ENCODE data around the gene CDC20B. TPM values are rescaled to one million over a fixed set of nuclear protein-coding genes. Genes with fewer than 3 reads are reported as not detected.
A peak's percentile ranks its signal among the peaks of the same experiment; 100 is the strongest.

The CDC20B gene
- total RNA-seq: not detected

DNA sequence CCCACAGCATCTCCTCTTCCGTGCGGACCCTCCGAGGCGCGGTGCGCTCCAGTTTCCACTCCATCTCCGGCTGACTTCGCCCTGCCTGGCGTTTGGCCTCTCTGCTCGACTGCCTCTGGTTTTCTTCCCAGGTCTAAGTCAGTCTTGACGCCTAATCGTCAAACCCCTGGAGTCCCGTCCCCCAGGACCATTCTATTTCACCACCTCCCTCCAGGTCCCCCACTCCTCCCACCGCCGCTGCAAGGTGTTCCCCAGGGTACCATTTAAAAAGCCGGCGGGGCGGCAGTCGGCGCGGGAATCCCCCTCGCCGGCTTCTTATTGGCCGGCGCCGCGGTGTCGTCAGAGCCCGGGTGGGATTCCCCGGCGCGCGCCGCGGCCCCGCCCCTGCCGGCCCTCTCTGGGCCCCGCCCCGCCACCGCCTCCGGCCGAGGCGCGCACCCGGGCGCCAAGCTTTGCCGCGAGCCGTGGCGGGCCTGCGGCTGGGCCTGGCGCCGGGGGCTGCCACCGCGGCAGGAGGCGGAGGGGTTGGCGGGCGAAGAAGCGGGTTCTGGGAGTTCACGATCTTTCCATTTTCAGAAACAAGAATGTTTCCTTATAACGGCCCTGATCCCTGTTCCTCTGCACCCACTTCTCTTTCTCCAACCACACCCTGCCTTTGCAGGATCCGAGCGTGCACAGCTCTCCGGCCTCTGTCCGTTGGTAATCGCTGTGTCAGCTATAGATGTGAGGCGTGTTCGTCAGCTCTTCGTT, at the start of gene CDC20B:
TSS of gene CDC20B (minus strand) at position 241 of the 750 bp plus-strand sequence. CDS start at position 64, 177 bp downstream.
- ATAC-seq (peak; percentile 90), DNase-seq (ENCODE audit: low spot score) (peak; percentile 69)

DNA sequence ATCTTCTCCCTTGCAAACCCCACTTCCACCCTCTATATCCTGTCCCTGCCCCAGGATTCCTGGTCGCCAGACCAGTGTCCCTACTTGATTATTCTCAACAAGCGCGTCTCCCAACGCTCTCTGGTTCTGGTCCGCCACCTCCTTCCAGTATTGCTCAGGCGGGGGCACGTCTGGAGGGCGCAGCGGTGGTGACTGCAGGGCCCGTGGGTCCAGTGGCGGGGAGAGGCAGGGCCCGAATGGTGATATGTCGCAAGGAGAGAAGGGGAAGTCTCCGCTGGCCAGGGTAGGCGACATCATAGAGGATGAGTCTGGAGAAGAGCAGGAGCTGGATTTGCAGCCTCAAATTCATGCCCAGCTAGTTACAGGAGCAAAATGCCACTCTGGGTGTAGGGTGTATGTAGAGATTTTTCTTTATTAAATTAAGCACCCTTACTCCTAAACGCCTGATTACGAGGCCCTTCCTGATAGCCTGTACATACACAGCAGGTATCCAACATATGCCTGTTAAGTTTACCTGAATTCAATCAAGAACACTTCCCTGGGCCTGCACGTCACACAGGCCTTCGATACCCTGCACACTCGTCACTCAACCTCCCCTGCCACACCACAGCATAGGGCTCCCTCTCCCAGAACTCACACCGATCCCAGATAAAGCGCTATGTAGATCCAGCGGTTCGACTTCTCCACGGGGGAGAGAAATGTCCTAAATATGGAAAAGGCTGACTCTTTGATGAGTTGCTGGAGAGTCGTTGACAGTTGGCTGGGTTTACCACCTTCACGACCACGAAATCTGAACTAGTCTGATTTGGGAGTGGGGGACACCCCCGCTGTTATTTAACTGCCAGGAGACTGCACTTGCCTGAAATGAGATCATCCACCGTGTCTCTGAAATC, 49.4 kb upstream of the CDC20B start:
- DNase-seq (ENCODE audit: low spot score) (no peak), ATAC-seq (no peak)

DNA sequence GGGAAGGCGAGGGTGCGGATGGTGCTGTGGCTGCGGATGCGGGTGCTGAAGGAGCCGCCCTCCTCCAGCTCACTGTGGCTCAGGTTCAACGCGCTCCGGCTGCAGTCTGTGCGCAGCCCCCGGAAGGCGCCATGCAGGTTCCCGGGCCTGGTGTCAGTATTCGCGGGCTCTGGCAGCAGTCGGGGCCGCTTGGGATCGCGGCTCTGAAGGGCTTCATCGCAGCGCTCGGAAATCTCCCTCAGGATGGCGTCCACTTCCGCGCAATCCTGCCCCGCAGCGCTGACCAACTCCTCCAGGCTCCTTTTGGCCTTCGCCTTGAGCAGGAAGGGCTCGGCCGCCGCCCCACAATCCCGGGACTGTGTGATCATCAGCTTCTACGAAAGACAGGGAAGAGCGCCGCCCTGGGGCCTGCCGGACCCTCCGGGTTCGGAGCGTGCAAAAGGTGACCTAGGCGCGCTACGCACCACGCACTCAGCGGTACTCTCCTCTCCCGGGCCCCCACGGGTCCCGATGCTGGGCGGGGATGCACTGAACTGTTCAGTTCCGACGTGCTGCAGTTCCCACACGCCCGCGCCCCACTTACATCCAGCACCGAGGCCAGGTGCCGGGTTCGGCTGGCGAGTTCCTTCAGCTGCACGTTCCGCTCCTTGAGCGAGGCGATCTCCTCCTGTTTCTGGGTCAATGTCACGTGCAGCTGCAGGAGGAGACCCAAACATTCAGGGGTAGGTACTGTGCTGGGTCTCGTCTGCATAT, 47.6 kb upstream of the CDC20B start:
- no peak for DNase-seq (ENCODE audit: low spot score)
- ATAC-seq: no peak

DNA sequence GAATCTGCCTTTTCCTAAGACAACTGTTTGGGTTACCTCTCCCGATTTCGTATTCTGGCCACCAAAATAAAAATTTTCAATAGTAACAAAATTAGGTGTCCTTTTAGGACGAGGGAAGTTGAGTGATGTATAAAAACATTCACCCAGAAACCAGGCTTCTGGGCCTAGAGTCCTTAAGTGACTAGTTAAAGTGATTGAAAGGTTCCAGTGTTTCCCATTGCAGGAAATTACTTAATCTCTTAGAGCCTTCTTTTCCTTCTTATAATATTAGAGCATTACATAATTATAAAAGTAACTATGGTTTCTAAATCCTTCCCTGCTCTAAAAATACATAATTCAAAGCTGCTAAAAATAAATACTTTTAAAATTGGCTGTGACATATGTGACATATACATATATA, 46.8 kb upstream of the CDC20B start:
- no peak for ATAC-seq
- no peak for DNase-seq (ENCODE audit: low spot score)

DNA sequence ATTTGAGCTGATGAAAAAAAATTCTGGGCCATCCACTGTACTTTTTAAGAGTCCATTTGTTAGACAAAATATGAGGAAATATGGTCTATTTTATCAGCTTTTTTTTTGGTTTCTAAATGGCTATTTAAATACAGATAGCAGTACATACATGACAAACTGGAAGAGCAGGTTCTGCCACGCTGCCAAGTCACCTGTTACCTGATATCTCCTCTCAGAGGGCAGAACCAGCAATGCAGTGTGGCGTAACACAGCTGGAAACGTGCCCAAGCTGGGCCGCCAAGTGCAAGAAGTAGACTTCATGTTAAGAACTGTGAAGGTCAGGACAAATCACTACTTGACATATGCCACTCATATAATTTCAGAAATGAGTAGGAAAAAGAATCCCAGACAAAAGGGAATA, 46.0 kb upstream of the CDC20B start:
- DNase-seq (ENCODE audit: low spot score) (peak; percentile 74), ATAC-seq (peak; percentile 63)

DNA sequence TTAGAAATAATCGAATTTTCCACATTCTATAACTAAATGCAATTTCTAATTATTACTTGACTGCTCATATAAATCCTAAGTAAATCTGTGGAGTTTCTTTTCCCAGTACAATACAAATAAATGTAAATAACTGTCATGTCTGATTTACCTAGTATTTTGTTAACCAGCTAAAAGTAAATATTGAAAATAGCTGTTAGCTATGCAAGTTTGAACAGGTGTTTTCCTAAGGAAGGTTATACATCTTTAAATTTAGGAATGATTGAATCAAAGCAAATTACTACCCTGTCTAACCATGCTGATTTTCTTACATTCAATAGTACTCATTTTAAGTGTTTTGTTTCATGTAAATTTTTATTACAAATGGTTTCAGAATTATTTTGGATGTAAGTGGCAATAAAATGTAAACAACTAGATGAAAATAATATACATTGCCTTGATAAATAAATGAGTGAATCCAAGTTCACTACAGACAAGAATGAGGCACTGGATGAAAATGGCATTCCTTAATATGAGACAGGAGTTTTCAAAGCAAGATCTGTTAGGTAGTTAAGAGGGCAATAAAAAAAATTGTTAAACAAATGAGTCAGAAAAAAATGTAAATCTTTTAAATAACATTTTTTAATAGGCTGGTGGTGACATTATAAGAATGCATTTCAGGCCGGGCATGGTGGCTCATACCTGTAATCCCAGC, 38.4 kb upstream of the CDC20B start:
- ATAC-seq: no peak
- DNase-seq (ENCODE audit: low spot score): no peak

- DNase-seq (ENCODE audit: low spot score): no peak
- ATAC-seq: no peak
These were observed 32.0 kb upstream of the CDC20B start for GRCh38 chr5:55205001-55205400.

- no peak for ATAC-seq
- DNase-seq (ENCODE audit: low spot score): no peak
These were observed 18.2 kb upstream of the CDC20B start for GRCh38 chr5:55191165-55191564.

- DNase-seq (ENCODE audit: low spot score) (no peak), ATAC-seq (no peak)
These were observed 15.9 kb upstream of the CDC20B start for GRCh38 chr5:55188656-55189540.

DNA sequence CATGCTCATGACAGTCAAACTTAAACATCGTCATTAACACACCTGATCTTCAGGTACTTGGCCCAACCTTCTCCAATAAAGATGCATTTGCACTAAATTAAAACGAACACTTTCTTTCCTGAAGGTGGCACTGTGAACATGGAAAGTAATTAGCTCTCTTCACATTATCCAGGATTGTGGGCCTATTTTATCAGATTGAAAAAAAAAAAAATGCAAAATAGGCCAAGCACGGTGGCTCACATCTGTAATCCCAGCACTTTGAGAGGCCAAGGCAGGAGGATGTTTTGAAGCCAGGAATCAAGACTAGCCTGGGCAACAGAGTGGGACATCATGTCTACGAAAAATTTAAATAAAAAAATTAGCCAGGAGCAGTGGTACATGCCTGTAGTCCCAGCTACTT, 14.4 kb upstream of the CDC20B start:
- ATAC-seq (peak; percentile 49), DNase-seq (ENCODE audit: low spot score) (no peak)

- ATAC-seq: no peak
- DNase-seq (ENCODE audit: low spot score): no peak
These were observed 7.0 kb upstream of the CDC20B start for GRCh38 chr5:55180016-55180415.

DNA sequence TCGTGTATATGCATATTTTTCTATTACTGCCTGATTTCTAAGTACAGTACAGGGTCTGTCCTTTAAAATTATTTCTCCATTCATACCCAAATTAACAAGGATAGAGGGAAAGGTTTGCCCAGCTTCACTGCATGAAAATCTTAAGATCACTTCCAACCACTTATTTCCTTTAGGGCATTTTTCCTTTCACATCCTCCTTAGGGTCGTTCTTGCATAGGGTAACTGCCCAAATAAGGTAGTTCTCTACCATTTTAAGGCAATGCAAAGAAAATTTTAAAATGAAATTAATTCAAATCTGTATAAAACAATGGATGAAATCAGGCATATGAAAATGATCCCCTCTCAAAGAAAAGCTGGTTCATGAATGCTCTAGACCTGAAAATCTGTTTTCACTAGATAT, 4.1 kb upstream of the CDC20B start:
- DNase-seq (ENCODE audit: low spot score): no peak
- no peak for ATAC-seq

GRCh38 chr5:55176176-55176818, 3.3 kb upstream of the CDC20B start:
- ATAC-seq (peak; percentile 78), DNase-seq (ENCODE audit: low spot score) (peak; percentile 62)

- DNase-seq (ENCODE audit: low spot score): no peak
- no peak for ATAC-seq
These were observed 2.8 kb upstream of the CDC20B start for GRCh38 chr5:55175781-55176175.

DNA sequence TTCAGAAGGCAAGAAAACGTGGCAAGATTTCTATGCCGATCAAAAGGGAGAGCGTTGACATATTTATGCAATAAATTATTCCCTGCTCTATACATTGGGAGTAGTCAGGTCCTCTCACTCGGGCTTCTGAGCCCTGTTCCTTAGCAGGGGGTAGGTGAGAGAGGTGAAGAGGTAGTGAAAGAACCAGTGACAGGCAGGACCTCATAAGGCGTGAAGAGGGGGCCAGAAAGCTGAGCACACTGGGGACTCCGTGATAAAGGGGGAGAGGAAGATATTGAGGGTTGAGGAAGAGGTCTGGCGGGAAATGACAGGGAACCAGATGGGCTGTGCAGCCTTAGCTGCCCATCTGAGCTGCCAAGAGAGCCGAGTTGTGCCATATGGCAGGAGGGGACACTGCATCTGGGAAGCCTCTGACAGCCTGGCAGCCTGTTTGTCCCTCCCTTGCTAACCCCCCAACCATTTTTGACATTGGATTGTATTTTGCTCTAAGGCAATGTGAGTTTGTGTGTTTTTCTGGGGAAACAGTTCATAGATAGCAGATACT, 782 bp upstream of the CDC20B start:
- DNase-seq (ENCODE audit: low spot score) (no peak), ATAC-seq (no peak)

GRCh38 chr5:55172051-55172899, 702 bp downstream of the CDC20B start:
- peak; percentile 78 for ATAC-seq
- DNase-seq (ENCODE audit: low spot score): peak; percentile 61

DNA sequence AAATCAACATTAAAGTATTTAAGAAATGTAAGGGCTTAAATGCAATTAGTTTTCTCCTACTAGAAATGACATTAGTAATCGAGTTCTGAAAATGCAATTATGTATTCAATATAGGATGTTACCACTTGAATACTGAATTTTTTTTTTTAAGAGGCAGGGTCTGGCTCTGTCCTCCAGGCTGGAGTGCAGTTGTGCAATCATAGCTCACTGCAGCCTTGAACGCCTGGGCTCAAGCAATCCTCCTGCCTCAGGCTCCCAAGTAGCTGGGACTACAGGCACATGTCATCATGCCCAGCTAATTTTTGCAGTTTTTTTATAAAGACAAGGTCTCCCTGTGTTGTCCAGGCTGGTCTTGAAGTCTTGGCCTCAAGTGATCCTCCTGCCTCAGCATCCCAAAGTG, 1.5 kb downstream of the CDC20B start:
- no peak for ATAC-seq

DNA sequence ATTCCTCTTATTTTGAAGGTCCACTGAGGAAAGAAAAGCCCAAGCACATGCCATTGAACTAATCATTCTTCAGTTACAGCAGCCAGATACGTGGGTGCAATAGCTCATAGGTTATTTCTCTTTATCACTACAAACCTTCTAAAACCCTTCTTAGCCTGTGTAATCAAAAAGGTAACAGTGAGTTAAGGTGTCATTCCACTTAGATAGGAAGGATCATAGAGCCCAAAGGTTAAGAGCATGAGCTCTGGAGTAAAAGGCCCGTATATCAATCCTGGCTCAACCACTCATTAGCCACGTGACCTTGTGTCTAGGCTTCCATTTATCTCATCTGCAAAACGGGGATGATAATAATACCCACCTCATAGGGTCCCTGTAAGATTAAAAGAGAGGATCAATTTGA, 10.3 kb downstream of the CDC20B start:
- DNase-seq (ENCODE audit: low spot score): no peak
- no peak for ATAC-seq

More for the DNA sequence above, 1.5 kb downstream of the CDC20B start:
- DNase-seq (ENCODE audit: low spot score): no peak

All from left lobe of liver (tissue), 2 donors.